ENCODE results near the gene PRR12.

The PRR12 gene

DNA sequence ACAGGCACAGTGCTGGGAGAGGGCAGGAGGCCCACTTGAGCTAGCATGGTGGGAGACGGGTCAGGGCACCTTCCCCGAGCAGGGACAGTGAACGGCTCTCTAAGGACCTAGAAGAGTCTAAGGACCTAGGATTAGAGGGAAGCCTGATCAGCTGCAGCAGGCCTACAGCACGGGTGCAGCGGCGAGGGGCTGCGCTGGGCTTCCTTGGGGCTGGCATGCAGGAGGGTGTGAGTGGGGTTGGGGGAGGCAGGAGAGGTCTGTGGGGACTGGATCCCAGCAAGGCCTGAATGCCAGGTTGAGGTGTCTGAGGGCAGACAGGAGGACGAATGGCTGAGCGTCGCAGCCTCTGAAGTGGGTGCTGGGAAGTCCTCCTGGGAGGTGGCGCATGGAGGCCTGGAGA is 54.6 kb downstream of the PRR12 start:
- Histone ChIP-seq H2AFZ (ENCODE audit: low read length) (no peak overlapping the region), H3K9me2 (replicated peaks; ENCODE audit: insufficient read depth, low read length) (no peaks in the 10 kb centered on the region), H3K27me3 (replicated peaks; ENCODE audit: insufficient read depth, low read length) (no peaks in the 10 kb centered on the region), H3K79me2 (ENCODE audit: low read length) (peaks cover 70% of the 10 kb centered on the region), H3K4me2 (ENCODE audit: low read depth, low read length) (no peak overlapping the region), H3K9me3 (replicated peaks; ENCODE audit: insufficient read depth, low read length) (no peaks in the 10 kb centered on the region), H3F3A (ENCODE audit: insufficient read depth, low read length) (peaks cover 9% of the 10 kb centered on the region), H3K36me3 (replicated peaks; ENCODE audit: insufficient read depth, low read length) (no peaks in the 10 kb centered on the region), H3K9ac (ENCODE audit: low read length) (no peak overlapping the region), H4K20me1 (ENCODE audit: insufficient read depth, low read length) (no peaks in the 10 kb centered on the region), H3K27ac (ENCODE audit: low read length) (no peak overlapping the region), H3K4me1 (ENCODE audit: low read length) (peaks cover 8% of the 10 kb centered on the region), H3K4me3 (ENCODE audit: low read length) (no peak overlapping the region)
- no peak for DNase-seq
- no peak for TF ChIP-seq EZH2phosphoT487 (IDR thresholded peaks at IDR 0.05; ENCODE audit: low read length)
- TF ChIP-seq, protein P1, sequence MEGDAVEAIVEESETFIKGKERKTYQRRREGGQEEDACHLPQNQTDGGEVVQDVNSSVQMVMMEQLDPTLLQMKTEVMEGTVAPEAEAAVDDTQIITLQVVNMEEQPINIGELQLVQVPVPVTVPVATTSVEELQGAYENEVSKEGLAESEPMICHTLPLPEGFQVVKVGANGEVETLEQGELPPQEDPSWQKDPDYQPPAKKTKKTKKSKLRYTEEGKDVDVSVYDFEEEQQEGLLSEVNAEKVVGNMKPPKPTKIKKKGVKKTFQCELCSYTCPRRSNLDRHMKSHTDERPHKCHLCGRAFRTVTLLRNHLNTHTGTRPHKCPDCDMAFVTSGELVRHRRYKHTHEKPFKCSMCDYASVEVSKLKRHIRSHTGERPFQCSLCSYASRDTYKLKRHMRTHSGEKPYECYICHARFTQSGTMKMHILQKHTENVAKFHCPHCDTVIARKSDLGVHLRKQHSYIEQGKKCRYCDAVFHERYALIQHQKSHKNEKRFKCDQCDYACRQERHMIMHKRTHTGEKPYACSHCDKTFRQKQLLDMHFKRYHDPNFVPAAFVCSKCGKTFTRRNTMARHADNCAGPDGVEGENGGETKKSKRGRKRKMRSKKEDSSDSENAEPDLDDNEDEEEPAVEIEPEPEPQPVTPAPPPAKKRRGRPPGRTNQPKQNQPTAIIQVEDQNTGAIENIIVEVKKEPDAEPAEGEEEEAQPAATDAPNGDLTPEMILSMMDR (IDR thresholded peaks at IDR 0.05; ENCODE audit: low read length): no peak

DNA sequence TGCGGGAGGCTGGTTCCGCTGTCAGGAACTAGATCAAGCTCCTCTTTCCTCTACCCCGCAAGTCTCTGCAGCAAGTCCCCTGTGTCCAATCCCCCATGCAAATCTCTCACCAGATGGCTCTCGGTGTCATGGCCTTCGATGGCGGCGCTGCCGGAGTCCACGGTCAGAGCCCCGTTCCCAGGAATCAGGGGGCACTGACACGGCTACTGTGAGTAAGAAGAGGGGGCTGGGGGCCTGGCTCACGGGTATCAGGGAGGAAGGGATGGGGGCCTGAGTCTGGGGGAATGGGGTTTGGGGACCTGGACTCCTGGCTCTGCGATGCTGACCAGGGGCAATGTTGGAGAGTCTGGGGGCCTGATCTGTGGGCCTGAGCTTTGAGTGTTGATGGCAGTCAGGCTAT is 55.0 kb downstream of the PRR12 start:
- peaks cover 5% of the 10 kb centered on the region for H3F3A ChIP-seq (ENCODE audit: insufficient read depth, low read length)
- H3K79me2 ChIP-seq (ENCODE audit: low read length): peaks cover 71% of the 10 kb centered on the region
- H3K4me1 ChIP-seq (ENCODE audit: low read length): peaks cover 8% of the 10 kb centered on the region
- H3K9me3 ChIP-seq (replicated peaks; ENCODE audit: insufficient read depth, low read length): no peaks in the 10 kb centered on the region
- H4K20me1 ChIP-seq (ENCODE audit: insufficient read depth, low read length): no peaks in the 10 kb centered on the region
- H3K36me3 ChIP-seq (replicated peaks; ENCODE audit: insufficient read depth, low read length): no peaks in the 10 kb centered on the region
- H3K9me2 ChIP-seq (replicated peaks; ENCODE audit: insufficient read depth, low read length): no peaks in the 10 kb centered on the region
- no peak overlapping the region for H3K4me2 ChIP-seq (ENCODE audit: low read depth, low read length)
- no peak overlapping the region for H2AFZ ChIP-seq (ENCODE audit: low read length)
- no peak overlapping the region for H3K27ac ChIP-seq (ENCODE audit: low read length)
- DNase-seq: no peak
- H3K9ac ChIP-seq (ENCODE audit: low read length): no peak overlapping the region
- H3K27me3 ChIP-seq (replicated peaks; ENCODE audit: insufficient read depth, low read length): no peaks in the 10 kb centered on the region
- no peak for TF ChIP-seq EZH2phosphoT487 (IDR thresholded peaks at IDR 0.05; ENCODE audit: low read length)
- TF ChIP-seq, protein P1 (IDR thresholded peaks at IDR 0.05; ENCODE audit: low read length): no peak
- TF ChIP-seq EZH2 (optimal IDR thresholded peaks at IDR 0.05; ENCODE audit: low read depth, low read length): no peak
- H3K4me3 ChIP-seq (ENCODE audit: low read length): no peak overlapping the region

DNA sequence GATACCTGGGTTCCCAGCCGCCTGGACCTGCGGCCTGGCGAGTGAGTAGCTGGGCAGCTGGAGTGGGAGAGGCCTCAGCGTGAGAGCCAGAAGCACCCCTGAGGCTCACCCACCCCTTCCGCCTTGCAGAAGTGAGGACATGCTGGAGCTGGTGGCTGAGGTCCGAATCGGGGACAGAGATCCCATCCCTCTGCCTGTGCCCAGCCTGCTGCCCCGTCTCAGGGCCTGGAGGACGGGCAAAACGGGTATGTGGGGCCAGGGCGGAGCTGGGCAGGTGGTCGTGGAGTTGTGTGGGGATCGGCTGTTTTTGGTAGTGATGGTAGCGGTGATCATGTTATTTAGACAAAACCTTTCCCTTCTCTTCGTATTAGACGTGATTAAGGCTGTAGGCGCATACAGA is 55.6 kb downstream of the PRR12 start:
- H3K79me2 ChIP-seq (ENCODE audit: low read length): peaks cover 74% of the 10 kb centered on the region
- no peaks in the 10 kb centered on the region for H3K27me3 ChIP-seq (replicated peaks; ENCODE audit: insufficient read depth, low read length)

More for the DNA sequence above, 55.6 kb downstream of the PRR12 start:
- H3K9me3 ChIP-seq (replicated peaks; ENCODE audit: insufficient read depth, low read length): no peaks in the 10 kb centered on the region
- H3K27ac ChIP-seq (ENCODE audit: low read length): no peak overlapping the region
- no peaks in the 10 kb centered on the region for H3K36me3 ChIP-seq (replicated peaks; ENCODE audit: insufficient read depth, low read length)
- H3K9me2 ChIP-seq (replicated peaks; ENCODE audit: insufficient read depth, low read length): no peaks in the 10 kb centered on the region
- H4K20me1 ChIP-seq (ENCODE audit: insufficient read depth, low read length): no peaks in the 10 kb centered on the region
- no peaks in the 10 kb centered on the region for H3F3A ChIP-seq (ENCODE audit: insufficient read depth, low read length)
- peaks cover 8% of the 10 kb centered on the region for H3K4me1 ChIP-seq (ENCODE audit: low read length)
- no peak overlapping the region for H3K9ac ChIP-seq (ENCODE audit: low read length)
- no peak overlapping the region for H2AFZ ChIP-seq (ENCODE audit: low read length)
- TF ChIP-seq EZH2phosphoT487 (IDR thresholded peaks at IDR 0.05; ENCODE audit: low read length): no peak
- TF ChIP-seq, protein P1 (IDR thresholded peaks at IDR 0.05; ENCODE audit: low read length): no peak
- TF ChIP-seq EZH2 (optimal IDR thresholded peaks at IDR 0.05; ENCODE audit: low read depth, low read length): no peak
- H3K4me2 ChIP-seq (ENCODE audit: low read depth, low read length): no peak overlapping the region
- H3K4me3 ChIP-seq (ENCODE audit: low read length): no peak overlapping the region
- no peak for DNase-seq
